Neural cell (in vitro differentiated cells): Measurements from ENCODE around the gene UBTF.

ENCODE experiments used
- CTCF ChIP-seq: fragments of 450-650 bp; IDR thresholded peaks from 2 replicates; pipeline ENCODE4 v1.5.1; 2014; ENCODE audit warnings: antibody characterized with exemption, mild to moderate bottlenecking, moderate library complexity; ENCODE audit not compliant: poor library complexity, severe bottlenecking
- EP300 ChIP-seq: fragments of 450-650 bp; conservative IDR thresholded peaks from 2 replicates; pipeline ENCODE4 v1.6.1; 2014; ENCODE audit warnings: antibody characterized with exemption, mild to moderate bottlenecking, moderate library complexity; ENCODE audit not compliant: poor library complexity, severe bottlenecking
- EZH2 ChIP-seq: fragments of 200-600, 300-800 bp; shearing (Covaris generic), sonication (generic); IDR thresholded peaks from 2 replicates; pipeline ENCODE4 v1.6.1; 2014; ENCODE audit warnings: antibody characterized with exemption, low read length, borderline replicate concordance, mild to moderate bottlenecking; ENCODE audit not compliant: insufficient read depth, poor library complexity, severe bottlenecking
- MXI1 ChIP-seq: fragments of 450-650 bp; conservative IDR thresholded peaks from 2 replicates; pipeline ENCODE4 v1.6.1; 2014; ENCODE audit warnings: antibody characterized with exemption, mild to moderate bottlenecking; ENCODE audit not compliant: poor library complexity, severe bottlenecking
- POLR2AphosphoS5 ChIP-seq: IDR thresholded peaks from 2 replicates; pipeline ENCODE4 v1.6.1; 2012
- SMC3 ChIP-seq: fragments of 450-650 bp; conservative IDR thresholded peaks from 2 replicates; pipeline ENCODE4 v1.6.1; 2014; ENCODE audit warnings: antibody characterized with exemption, mild to moderate bottlenecking, moderate library complexity; ENCODE audit not compliant: poor library complexity
- TF ChIP-seq, protein P1 (sequence below): IDR thresholded peaks from 2 replicates; pipeline ENCODE4 v1.6.1; 2012; ENCODE audit warnings: borderline replicate concordance

- TF ChIP-seq CTCF (no peak), SMC3 (no peak), EZH2 (no peak), POLR2AphosphoS5 (no peak), MXI1 (no peak), EP300 (no peak)
- TF ChIP-seq, protein P1, sequence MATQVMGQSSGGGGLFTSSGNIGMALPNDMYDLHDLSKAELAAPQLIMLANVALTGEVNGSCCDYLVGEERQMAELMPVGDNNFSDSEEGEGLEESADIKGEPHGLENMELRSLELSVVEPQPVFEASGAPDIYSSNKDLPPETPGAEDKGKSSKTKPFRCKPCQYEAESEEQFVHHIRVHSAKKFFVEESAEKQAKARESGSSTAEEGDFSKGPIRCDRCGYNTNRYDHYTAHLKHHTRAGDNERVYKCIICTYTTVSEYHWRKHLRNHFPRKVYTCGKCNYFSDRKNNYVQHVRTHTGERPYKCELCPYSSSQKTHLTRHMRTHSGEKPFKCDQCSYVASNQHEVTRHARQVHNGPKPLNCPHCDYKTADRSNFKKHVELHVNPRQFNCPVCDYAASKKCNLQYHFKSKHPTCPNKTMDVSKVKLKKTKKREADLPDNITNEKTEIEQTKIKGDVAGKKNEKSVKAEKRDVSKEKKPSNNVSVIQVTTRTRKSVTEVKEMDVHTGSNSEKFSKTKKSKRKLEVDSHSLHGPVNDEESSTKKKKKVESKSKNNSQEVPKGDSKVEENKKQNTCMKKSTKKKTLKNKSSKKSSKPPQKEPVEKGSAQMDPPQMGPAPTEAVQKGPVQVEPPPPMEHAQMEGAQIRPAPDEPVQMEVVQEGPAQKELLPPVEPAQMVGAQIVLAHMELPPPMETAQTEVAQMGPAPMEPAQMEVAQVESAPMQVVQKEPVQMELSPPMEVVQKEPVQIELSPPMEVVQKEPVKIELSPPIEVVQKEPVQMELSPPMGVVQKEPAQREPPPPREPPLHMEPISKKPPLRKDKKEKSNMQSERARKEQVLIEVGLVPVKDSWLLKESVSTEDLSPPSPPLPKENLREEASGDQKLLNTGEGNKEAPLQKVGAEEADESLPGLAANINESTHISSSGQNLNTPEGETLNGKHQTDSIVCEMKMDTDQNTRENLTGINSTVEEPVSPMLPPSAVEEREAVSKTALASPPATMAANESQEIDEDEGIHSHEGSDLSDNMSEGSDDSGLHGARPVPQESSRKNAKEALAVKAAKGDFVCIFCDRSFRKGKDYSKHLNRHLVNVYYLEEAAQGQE, result no peak
Observed at GRCh38 chr17:44176257-44176656, 43.2 kb downstream of the UBTF start.
